ENCODE results near the gene HPSE.
"Not testable (repeated sequence)": the region's sequence is repeated elsewhere in the genome, so short reads cannot be mapped to it uniquely, and the experiment has no call there.

Gene HPSE

GRCh38 chr4:83329521-83330110, 5.0 kb downstream of the HPSE start:
- no peak for DNase-seq

- DNase-seq: no peak
Observed at GRCh38 chr4:83328521-83329187, 6.0 kb downstream of the HPSE start.

GRCh38 chr4:83326546-83326945, 8.1 kb downstream of the HPSE start:
- DNase-seq: no peak

- not testable (repeated sequence) for DNase-seq
Observed at GRCh38 chr4:83325306-83325705, 9.3 kb downstream of the HPSE start.

GRCh38 chr4:83323136-83323535, 11.5 kb downstream of the HPSE start:
- DNase-seq: no peak

- no peak for DNase-seq
Observed at GRCh38 chr4:83320548-83320947, 14.1 kb downstream of the HPSE start.

GRCh38 chr4:83318666-83319065, 16.0 kb downstream of the HPSE start:
- no peak for DNase-seq

- no peak for DNase-seq
Observed at GRCh38 chr4:83317671-83318070, 17.0 kb downstream of the HPSE start.

GRCh38 chr4:83316459-83317165, 18.0 kb downstream of the HPSE start:
- no peak for DNase-seq

GRCh38 chr4:83315341-83315870, 19.2 kb downstream of the HPSE start:
- DNase-seq: no peak

GRCh38 chr4:83308672-83309071, 26.0 kb downstream of the HPSE start:
- DNase-seq: no peak

GRCh38 chr4:83307920-83308319, 26.7 kb downstream of the HPSE start:
- DNase-seq: no peak

GRCh38 chr4:83305187-83305586, 29.5 kb downstream of the HPSE start:
- DNase-seq: no peak

- no peak for DNase-seq
Observed at GRCh38 chr4:83297548-83298260, 36.9 kb downstream of the HPSE start.

GRCh38 chr4:83293305-83294046, 41.2 kb downstream of the HPSE start:
- no peak for DNase-seq

GRCh38 chr4:83290059-83290774, 44.4 kb downstream of the HPSE start:
- DNase-seq: not testable (repeated sequence)

- not testable (repeated sequence) for DNase-seq
Observed at GRCh38 chr4:83288381-83288780, 46.3 kb downstream of the HPSE start.

- DNase-seq: no peak
Observed at GRCh38 chr4:83285055-83285407, 49.6 kb downstream of the HPSE start.

- DNase-seq: peak; percentile 94 to 95
Observed at GRCh38 chr4:83284193-83285054, 50.2 kb downstream of the HPSE start, which contains the start of gene COQ2. TSS of gene COQ2 (minus strand) at chr4:83284798. CDS start at chr4:83284764, 34 bp downstream.

- no peak for DNase-seq
Observed at GRCh38 chr4:83283181-83283580, 51.5 kb downstream of the HPSE start.

- DNase-seq: peak; percentile 64 to 74
Observed at GRCh38 chr4:83282049-83282535, 52.6 kb downstream of the HPSE start.
